ENCODE measurements around the gene ITGAX. TPM values are rescaled to one million over a fixed set of nuclear protein-coding genes. Genes with fewer than 3 reads are reported as not detected.

The ITGAX gene
- total and polyA plus RNA-seq, 2 experiments from 2014 or later, result 0.50 to 0.60 TPM

GRCh38 chr16:31323959-31324629 is 30.9 kb upstream of the ITGAX start:
- Histone ChIP-seq H2AFZ (no peak overlapping the region), H3K4me2 (no peak overlapping the region), H3K27ac (no peak overlapping the region), H4K20me1 (ENCODE audit: insufficient read depth, poor library complexity, severe bottlenecking) (no peaks in the 10 kb centered on the region), H3K4me3 (no peak overlapping the region), H3K9me3 (ENCODE audit: low read depth) (no peaks in the 10 kb centered on the region), H3K27me3 (peaks cover 10% of the 10 kb centered on the region), H3K4me1 (ENCODE audit: insufficient read depth) (no peaks in the 10 kb centered on the region), H3K36me3 (replicated peaks; ENCODE audit: insufficient read depth, low read depth) (no peaks in the 10 kb centered on the region), H3K79me2 (no peaks in the 10 kb centered on the region), H3K9me2 (replicated peaks; ENCODE audit: insufficient read depth) (no peaks in the 10 kb centered on the region)
- no peak for DNase-seq (ENCODE audit: low spot score)
- 92% methylated on average over 10 of the region's 10 CpGs for WGBS (ENCODE audit: low lambda C conversion rate, missing lambda C conversion rate)
- TF ChIP-seq EZH2 (IDR thresholded peaks at IDR 0.05; ENCODE audit: borderline replicate concordance) (no peak), EZH2phosphoT487 (IDR thresholded peaks at IDR 0.05; ENCODE audit: low read depth, severe bottlenecking, unreplicated experiment) (no peak), CTCF (IDR thresholded peaks at IDR 0.05; ENCODE audit: poor library complexity) (no peak)

- WGBS (ENCODE audit: low lambda C conversion rate, missing lambda C conversion rate), result 83% methylated on average over 16 of the region's 16 CpGs
- no peak overlapping the region for H3K4me3 ChIP-seq
Measured at GRCh38 chr16:31325171-31325570, 29.8 kb upstream of the ITGAX start.

GRCh38 chr16:31327646-31328225 is 27.2 kb upstream of the ITGAX start:
- no peak overlapping the region for H2AFZ ChIP-seq
- H3K4me3 ChIP-seq, result no peak overlapping the region
- H3K79me2 ChIP-seq, result no peaks in the 10 kb centered on the region
- H3K4me2 ChIP-seq, result no peak overlapping the region
- no peaks in the 10 kb centered on the region for H3K9me2 ChIP-seq (replicated peaks; ENCODE audit: insufficient read depth)
- H3K9me3 ChIP-seq (ENCODE audit: low read depth), result no peaks in the 10 kb centered on the region
- TF ChIP-seq CTCF (IDR thresholded peaks at IDR 0.05; ENCODE audit: poor library complexity) (no peak), EZH2phosphoT487 (IDR thresholded peaks at IDR 0.05; ENCODE audit: low read depth, severe bottlenecking, unreplicated experiment) (no peak), EZH2 (IDR thresholded peaks at IDR 0.05; ENCODE audit: borderline replicate concordance) (no peak)
- no peaks in the 10 kb centered on the region for H4K20me1 ChIP-seq (ENCODE audit: insufficient read depth, poor library complexity, severe bottlenecking)
- H3K27me3 ChIP-seq, result peaks cover 43% of the 10 kb centered on the region
- no peaks in the 10 kb centered on the region for H3K4me1 ChIP-seq (ENCODE audit: insufficient read depth)
- WGBS (ENCODE audit: low lambda C conversion rate, missing lambda C conversion rate), result 55% methylated on average over 10 of the region's 10 CpGs
- H3K36me3 ChIP-seq (replicated peaks; ENCODE audit: insufficient read depth, low read depth), result no peaks in the 10 kb centered on the region
- no peak overlapping the region for H3K27ac ChIP-seq
- no peak for DNase-seq (ENCODE audit: low spot score)

More at GRCh38 chr16:31325171-31325570, 29.8 kb upstream of the ITGAX start:
- Histone ChIP-seq H3K9me3 (ENCODE audit: low read depth) (no peaks in the 10 kb centered on the region), H3K4me1 (ENCODE audit: insufficient read depth) (no peaks in the 10 kb centered on the region), H3K27ac (no peak overlapping the region), H4K20me1 (ENCODE audit: insufficient read depth, poor library complexity, severe bottlenecking) (no peaks in the 10 kb centered on the region), H2AFZ (no peak overlapping the region), H3K9me2 (replicated peaks; ENCODE audit: insufficient read depth) (no peaks in the 10 kb centered on the region), H3K79me2 (no peaks in the 10 kb centered on the region), H3K36me3 (replicated peaks; ENCODE audit: insufficient read depth, low read depth) (no peaks in the 10 kb centered on the region), H3K4me2 (no peak overlapping the region), H3K27me3 (peaks cover 20% of the 10 kb centered on the region)
- DNase-seq (ENCODE audit: low spot score), result no peak
- TF ChIP-seq CTCF (IDR thresholded peaks at IDR 0.05; ENCODE audit: poor library complexity) (no peak), EZH2phosphoT487 (IDR thresholded peaks at IDR 0.05; ENCODE audit: low read depth, severe bottlenecking, unreplicated experiment) (no peak), EZH2 (IDR thresholded peaks at IDR 0.05; ENCODE audit: borderline replicate concordance) (no peak)
